ENCODE results near the gene UBE2N.

The UBE2N gene

DNA sequence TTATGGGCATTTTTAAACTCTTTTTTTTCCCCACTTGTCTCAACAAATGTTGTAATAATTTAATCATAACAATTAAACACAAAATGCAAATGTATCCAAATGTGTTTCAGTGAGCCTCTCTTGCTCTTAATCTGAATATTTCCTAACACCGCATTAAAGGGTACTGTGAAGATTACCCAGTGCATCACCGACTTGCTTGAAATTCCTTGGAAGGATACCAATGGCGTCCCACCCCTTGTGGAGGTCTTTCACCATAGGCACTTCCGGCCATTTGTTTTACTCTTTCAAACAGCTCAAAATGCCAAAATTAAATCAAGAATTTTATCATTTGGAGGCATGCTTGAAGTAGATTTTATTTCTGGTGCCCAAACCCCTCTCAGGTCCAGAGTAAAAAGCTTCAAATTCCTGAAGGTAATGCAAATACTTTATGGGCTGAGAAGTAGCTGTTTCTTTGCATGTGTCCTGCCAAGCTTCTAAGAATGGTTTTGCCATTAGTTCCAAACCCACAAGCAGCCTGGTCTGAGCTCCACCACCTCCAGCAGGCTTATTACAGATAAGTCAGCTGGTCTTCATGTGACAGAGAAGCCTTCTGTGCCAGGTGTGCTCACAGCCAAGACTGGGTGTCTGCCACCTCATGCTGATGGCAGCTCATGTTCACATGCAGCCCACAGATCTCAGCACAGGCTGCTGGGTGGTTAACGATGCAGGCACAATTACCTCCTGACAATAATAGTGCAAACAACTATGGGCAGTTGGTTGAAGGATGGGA, 80.4 kb downstream of the UBE2N start:
- DNase-seq (ENCODE audit: low read depth in 2 of 3, low spot score in 1 of 3), result no peak

DNA sequence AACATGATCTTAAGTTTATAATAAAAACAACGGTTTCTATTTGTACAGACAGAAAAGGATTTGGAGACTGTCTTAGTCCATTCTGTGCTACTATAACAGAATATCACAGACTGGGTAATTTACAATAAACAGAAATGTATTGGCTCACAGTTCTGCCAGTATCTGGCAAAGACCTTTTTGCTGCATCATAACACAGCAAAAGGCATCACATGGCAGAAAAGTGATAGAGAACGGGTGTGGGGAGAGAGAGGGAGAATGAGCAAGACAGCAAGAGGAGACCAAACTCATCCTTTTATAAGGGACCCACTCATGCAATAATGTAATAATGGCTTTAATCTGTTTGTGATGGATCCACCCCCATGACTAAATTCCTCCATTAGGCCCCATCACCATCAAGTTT, 81.1 kb downstream of the UBE2N start:
- DNase-seq (ENCODE audit: low read depth in 2 of 3, low spot score in 1 of 3), result no peak

DNA sequence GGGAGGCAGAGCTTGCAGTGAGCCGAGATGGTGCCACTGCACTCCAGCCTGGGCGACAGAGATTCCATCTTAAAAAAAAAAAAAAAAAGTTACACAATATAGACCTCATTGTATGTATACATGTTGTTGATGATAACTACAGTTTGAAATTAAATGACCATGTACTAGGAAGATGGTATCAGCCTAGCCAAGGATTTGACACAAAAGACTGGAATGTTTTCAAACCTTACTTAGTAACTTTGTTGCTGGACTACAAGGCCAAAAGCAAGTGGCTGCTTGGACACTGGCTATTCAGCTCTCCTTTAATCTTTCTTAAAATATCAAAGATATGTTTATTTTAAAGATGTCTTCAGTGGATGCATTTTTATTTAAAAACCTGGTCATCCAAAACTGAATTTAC, 82.9 kb downstream of the UBE2N start:
- no peak for DNase-seq (ENCODE audit: low read depth in 2 of 3, low spot score in 1 of 3)

DNA sequence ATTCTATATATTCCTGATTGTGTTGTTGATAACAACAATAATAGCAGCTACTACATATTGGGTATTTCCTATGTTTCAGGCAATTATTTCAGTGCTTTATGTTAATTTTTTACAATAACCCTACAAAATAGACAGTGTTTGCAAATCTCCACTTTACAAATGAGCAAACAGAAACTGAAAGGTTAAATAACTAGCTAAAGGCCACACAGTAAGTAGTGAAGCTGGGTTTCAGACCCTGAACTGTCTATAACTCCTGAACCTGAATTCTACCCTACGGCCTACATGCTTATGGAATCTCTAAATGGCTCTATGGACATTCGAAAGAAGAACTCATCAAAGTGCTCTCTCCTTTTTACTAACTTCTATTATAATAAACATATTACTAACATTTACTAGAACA, 83.7 kb downstream of the UBE2N start:
- no peak for DNase-seq (ENCODE audit: low read depth in 2 of 3, low spot score in 1 of 3)

DNA sequence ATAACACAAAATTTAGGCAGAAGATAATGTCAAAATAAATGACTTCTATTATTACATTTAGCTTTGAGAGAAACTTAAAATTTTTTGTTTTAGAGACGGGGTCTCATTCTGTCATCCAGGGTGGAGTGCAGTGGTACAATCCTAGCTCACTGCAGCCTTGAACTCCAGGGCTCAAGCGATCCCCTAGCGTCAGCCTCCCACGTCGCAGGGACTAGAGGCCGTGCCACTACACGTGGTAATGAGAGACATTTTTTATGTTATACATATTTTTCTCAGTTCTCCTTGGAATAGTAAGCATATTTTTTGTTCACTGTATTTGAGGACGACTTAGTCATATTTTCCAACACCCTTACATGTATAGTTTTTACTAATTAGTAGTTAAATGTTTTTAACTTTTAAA, 85.5 kb downstream of the UBE2N start:
- no peak for DNase-seq (ENCODE audit: low read depth in 2 of 3, low spot score in 1 of 3)
